AG10803 (cell line): ENCODE results near the gene ATP6AP2.
A peak's percentile ranks its signal among the peaks of the same experiment; 100 is the strongest.
"Not testable (repeated sequence)": the region's sequence is repeated elsewhere in the genome, so short reads cannot be mapped to it uniquely, and the experiment has no call there.

Source experiments
- DNase-seq: peaks from one replicate; pipeline ENCODE4 v3.0.0; 2010; ENCODE audit warnings: low read depth
- H3K4me3 ChIP-seq: 2 replicates; pipeline ENCODE4 v1.5.1; 2011; ENCODE audit warnings: mild to moderate bottlenecking, low read length, control low read depth
- TF ChIP-seq, protein P1 (sequence below): conservative IDR thresholded peaks from 2 replicates; pipeline ENCODE4 v1.5.1; 2011; ENCODE audit warnings: mild to moderate bottlenecking, low read length, control low read depth, inconsistent platforms

Gene ATP6AP2

GRCh38 chrX:40576291-40576690 lies 4.5 kb upstream of the ATP6AP2 start:
- H3K4me3 ChIP-seq, result no peak overlapping the region
- no peak for DNase-seq
- TF ChIP-seq, protein P1, sequence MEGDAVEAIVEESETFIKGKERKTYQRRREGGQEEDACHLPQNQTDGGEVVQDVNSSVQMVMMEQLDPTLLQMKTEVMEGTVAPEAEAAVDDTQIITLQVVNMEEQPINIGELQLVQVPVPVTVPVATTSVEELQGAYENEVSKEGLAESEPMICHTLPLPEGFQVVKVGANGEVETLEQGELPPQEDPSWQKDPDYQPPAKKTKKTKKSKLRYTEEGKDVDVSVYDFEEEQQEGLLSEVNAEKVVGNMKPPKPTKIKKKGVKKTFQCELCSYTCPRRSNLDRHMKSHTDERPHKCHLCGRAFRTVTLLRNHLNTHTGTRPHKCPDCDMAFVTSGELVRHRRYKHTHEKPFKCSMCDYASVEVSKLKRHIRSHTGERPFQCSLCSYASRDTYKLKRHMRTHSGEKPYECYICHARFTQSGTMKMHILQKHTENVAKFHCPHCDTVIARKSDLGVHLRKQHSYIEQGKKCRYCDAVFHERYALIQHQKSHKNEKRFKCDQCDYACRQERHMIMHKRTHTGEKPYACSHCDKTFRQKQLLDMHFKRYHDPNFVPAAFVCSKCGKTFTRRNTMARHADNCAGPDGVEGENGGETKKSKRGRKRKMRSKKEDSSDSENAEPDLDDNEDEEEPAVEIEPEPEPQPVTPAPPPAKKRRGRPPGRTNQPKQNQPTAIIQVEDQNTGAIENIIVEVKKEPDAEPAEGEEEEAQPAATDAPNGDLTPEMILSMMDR, result no peak

- DNase-seq, result no peak
- no peak overlapping the region for H3K4me3 ChIP-seq
- TF ChIP-seq, protein P1, result no peak
These were observed 2.6 kb upstream of the ATP6AP2 start for GRCh38 chrX:40578039-40578695.

DNA sequence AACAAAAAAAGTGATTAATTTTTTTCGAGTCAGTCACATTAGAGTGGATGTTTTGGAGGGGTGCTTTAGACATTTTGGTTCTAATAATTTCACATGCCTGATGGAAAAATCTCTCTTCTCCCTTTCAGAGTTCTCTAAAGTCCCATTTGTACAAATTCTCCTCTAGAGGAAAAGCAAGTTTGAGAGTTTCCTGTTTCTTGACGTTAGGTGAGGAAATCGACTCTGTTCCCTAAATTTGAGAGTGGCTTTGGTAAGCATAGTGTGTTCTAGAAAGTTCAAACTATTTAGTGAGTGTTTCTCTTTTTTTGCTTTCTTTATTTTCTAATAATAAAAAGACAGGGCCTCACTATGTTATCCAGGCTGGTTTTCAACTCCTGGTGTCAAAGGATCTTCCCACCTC lies 1.6 kb upstream of the ATP6AP2 start:
- no peak overlapping the region for H3K4me3 ChIP-seq
- TF ChIP-seq, protein P1, result no peak
- no peak for DNase-seq

GRCh38 chrX:40579900-40580536 lies 752 bp upstream of the ATP6AP2 start:
- TF ChIP-seq, protein P1, result no peak
- H3K4me3 ChIP-seq, result peak overlapping the region; percentile 84
- DNase-seq, result no peak

GRCh38 chrX:40581336-40581920 lies 658 bp downstream of the ATP6AP2 start:
- TF ChIP-seq, protein P1, result no peak
- H3K4me3 ChIP-seq, result peak overlapping the region; percentile 84
- DNase-seq, result peak; percentile 47

- H3K4me3 ChIP-seq, DNase-seq: not testable (repeated sequence)
These were observed 1.4 kb downstream of the ATP6AP2 start for GRCh38 chrX:40582178-40582577.

GRCh38 chrX:40582811-40583210 lies 2.0 kb downstream of the ATP6AP2 start:
- DNase-seq, result no peak
- H3K4me3 ChIP-seq, result no peak overlapping the region
- TF ChIP-seq, protein P1, result no peak

DNA sequence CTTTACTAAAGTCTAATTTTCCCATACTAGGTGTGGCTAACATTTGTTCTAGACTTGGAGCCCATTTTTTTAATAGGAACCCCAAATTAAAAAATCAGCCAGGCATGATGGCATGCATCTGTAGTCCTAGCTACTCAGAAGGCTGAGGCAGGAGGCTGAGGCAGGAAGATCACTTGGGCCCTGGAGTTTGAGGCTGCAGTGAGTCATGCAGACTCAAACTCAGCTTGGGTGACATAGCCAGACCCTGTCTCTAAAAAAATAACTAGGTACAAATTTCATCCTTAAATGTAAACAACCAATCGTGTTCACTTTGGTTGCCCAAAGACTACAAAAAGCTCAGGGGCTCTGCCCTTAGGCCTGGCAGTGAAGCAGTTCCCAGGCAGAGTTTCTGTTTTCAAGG lies 6.9 kb downstream of the ATP6AP2 start:
- not testable (repeated sequence) for H3K4me3 ChIP-seq, DNase-seq

DNA sequence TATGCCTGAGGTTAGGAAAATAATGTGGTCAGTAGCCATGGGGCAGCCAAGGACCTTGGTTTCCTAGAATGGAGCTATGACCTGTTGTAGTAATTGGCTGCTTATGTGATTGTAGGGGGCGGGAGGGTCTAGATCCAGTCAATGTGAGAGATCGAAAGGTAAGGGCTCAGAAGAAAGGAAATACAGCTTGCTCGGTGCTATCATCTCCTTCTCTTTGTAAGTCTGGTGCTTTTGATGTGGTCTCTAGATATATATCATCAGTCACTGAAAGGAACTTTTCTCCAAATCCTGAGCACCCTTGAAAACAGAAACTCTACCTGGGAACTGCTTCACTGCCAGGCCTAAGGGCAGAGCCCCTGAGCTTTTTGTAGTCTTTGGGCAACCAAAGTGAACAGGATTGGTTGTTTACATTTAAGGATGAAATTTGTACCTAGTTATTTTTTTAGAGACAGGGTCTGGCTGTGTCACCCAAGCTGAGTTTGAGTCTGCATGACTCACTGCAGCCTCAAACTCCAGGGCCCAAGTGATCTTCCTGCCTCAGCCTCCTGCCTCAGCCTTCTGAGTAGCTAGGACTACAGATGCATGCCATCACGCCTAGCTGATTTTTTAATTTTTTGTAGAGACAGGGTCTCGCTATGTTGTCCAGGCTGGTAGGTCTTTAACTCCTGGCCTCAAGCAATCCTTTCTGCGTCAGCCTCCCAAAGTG lies 9.0 kb downstream of the ATP6AP2 start:
- DNase-seq, H3K4me3 ChIP-seq: not testable (repeated sequence)
